ENCODE results near the gene CORO2A. TPM values are rescaled to one million over a fixed set of nuclear protein-coding genes. Genes with fewer than 3 reads are reported as not detected.
"Not testable (repeated sequence)": the region's sequence is repeated elsewhere in the genome, so short reads cannot be mapped to it uniquely, and the experiment has no call there.

Gene CORO2A
- total RNA-seq, 1 donor from 2014 or later: 5.1 TPM

DNA sequence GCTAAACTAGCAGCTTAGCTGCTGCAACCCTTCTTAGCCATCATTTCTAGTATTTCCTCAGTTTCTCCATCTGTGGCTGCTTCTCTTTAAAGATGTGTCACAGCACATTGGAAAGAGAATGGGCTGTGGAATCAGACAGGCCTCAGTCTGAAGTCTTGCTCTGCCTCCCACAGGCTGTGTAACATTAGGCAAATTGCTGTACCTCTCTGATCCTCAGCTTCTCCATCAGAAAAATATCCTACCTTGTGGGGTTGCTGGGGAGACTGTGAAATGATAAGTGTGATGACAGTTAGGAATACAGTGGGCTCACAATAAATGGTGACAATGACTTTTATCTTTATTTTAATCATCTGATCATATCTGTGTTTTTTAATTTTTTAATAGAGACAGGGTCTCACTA is 55.9 kb downstream of the CORO2A start:
- DNase-seq: no peak

- DNase-seq: no peak
These were observed 56.5 kb downstream of the CORO2A start for GRCh38 chr9:98135938-98136337.

DNA sequence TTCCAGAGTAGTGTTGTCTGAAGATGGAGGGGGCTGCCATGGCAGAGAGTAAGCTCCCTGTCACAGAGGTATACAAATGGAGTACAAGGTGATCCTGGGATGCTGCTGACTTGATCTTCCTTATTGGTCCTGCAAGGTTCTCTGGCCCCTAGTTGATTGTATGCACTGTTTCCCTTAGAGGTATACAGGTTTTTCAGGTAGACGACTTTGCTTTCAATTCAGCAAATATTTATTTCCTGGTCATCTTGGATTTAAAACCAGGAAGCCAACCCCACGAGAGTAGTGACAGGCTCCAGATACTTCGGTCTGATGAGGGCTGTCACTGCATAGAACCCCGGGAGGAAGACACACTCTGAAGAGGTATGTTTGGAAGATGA is 56.9 kb downstream of the CORO2A start:
- no peak for DNase-seq

DNA sequence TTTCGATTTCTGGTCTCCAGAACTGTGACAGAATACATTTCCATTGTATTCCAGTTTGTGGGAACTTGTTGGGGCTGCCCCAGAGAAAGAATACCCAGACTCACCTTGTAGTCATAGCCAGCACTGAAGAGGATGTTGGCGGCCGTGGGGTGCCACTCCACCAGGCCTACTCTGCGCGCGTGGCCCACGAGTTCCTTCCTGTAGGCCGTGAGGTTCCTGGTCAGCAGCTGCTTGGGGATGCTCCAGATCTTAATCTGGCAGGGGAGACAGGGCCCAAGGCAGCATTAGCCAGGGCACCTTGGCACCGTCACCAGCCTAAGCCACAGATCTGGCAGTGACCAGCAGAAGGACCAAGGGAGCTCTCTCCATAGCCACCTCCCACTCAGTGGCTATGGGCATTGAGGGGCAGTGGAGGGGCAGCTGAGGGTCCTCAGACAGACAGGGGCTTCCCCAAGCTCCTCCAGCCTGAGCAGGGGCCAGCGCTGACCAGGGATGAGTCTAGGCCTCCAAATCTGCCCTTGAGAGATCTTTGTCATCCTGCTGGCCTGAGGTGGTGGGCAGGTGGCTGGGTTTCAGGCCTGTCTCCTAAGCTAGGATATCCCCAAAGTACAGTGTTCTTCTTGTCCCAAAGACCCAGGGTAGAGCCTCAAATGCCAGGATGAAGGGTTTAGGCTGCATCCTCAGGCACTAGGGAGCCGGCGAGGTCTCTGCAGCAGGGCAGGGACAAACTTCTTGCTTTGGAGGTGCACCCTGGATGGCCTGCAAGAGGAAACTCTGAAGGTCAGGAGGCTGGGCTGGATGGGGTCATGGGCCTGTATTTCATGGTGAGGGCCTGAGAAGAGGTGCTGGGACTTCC is 57.5 kb downstream of the CORO2A start:
- no peak for DNase-seq

- no peak for DNase-seq
These were observed 59.4 kb downstream of the CORO2A start for GRCh38 chr9:98132806-98133631.

GRCh38 chr9:98132158-98132557 is 60.3 kb downstream of the CORO2A start:
- DNase-seq: no peak

DNA sequence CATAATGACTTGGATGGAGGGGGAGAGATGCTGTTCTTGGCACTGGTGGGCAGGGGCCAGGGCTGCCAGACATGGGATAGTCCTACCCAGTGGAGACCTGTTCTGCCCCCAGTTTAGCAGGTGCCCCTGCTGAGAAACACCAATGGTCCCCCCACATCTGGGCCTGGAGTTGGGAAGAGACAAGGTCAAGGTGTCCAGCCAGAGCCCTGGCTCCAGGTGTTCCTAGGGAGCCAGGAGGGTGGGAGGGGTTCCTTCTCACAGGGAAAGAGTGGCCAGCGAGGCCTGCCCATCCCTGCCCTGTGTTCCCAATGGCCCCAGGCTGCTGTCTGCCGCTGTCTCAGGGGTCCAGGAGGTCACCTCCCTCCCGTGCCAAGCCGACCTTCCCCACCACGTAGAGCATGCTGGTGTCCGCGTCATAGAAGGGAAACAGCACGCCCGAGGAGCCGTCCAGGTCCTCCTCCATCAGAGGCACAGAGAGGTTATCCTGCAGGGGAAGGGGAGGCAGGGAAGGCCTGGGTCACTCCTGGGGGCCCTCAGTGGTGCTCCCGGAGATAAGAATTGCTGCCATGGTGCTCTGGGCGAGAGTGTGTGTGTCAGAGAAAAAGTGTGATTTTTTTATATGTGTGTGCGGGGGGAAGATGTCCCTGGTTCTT is 61.7 kb downstream of the CORO2A start:
- no peak for DNase-seq

DNA sequence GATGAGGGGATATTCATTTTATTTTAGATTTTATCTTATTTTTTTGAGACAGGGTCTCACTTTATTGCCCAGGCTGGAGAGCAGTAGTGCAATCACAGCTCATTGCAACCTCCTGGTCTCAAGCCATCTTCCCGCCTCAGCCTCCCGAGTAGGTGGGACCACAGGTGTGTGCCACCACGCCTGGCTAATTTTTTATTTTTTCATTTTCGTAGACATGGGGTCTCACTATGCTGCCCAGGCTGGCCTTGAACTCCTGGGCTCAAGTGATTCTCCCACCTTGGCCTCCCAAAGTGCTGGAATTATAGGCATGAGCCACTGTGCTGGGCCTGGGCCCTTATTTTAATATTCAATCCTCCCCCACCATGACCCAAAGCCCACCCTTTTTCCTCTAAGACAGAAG is 62.4 kb downstream of the CORO2A start:
- DNase-seq: not testable (repeated sequence)

GRCh38 chr9:98129451-98129881 is 63.0 kb downstream of the CORO2A start:
- DNase-seq: no peak

DNA sequence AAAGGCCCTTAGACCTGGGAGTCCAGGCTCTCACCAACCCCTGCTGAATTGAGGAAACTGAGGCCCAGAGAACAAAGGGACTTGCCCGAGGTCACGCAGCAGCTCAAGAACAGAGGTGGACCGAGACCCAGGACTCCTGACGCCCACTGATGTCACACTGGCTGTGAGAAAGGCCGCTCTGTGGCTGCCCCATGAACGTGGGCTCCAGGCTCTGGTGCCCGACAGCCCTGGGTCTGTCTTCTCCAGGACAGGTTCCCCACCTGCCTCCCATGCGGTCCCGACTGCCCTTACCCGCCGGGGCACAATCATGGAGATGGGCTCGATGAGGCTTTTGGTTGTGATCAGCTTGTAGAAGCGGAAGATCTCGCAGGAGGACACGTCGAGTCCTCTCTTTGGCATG is 64.1 kb downstream of the CORO2A start:
- DNase-seq: no peak

- no peak for DNase-seq
These were observed 65.2 kb downstream of the CORO2A start for GRCh38 chr9:98127226-98127625.

- DNase-seq: no peak
These were observed 67.6 kb downstream of the CORO2A start for GRCh38 chr9:98124637-98125426.

GRCh38 chr9:98124091-98124490 is 68.3 kb downstream of the CORO2A start:
- DNase-seq: not testable (repeated sequence)

GRCh38 chr9:98121058-98121457 is 71.4 kb downstream of the CORO2A start:
- no peak for DNase-seq

DNA sequence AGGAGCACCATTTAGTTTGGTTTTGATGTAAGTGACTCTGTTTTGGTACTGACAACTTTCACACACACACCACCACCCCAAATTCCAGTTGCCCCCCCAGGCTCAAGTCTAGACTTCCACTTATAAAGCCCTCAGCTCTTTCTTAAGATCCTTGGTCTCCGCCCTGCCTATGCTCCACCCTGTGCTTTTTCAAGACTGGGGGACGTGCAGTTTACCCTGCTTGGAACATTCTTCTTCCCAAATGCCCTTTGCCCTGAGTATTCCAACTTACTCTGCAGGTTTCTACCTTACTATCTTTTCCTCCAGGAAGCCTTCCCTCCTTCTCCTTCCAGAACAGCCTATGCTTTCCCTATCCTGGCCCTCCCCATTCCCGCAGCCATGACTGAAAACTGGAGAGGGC is 72.0 kb downstream of the CORO2A start:
- DNase-seq: no peak

GRCh38 chr9:98118640-98119601 is 73.5 kb downstream of the CORO2A start, which contains the start of gene TRIM14:
Gene TRIM14 (minus strand): TSS chr9:98119222. CDS start chr9:98119188, 34 bp downstream.
- peak; percentile 13 for DNase-seq

GRCh38 chr9:98117984-98118639 is 74.3 kb downstream of the CORO2A start:
- DNase-seq: no peak

GRCh38 chr9:98117097-98117496 is 75.3 kb downstream of the CORO2A start:
- DNase-seq: not testable (repeated sequence)

DNA sequence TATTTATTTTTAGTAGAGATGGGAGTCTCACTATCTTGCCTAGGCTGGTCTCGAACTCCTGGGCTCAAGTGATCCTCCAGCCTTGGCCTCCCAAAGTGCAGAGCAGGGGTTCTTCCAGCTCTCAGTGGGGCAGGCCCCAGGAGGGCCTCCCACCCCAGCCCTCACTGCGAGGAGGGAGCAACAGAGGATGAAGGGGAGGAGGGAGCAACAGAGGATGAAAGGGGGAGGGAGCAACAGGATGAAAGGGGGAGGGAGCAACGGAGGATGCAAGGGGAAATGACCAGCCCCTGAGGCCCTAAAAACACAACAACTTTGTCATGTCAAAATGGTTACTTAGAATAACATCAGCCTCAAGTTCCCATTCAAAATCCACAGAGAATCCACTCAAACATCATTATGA is 83.4 kb downstream of the CORO2A start:
- DNase-seq: no peak

DNA sequence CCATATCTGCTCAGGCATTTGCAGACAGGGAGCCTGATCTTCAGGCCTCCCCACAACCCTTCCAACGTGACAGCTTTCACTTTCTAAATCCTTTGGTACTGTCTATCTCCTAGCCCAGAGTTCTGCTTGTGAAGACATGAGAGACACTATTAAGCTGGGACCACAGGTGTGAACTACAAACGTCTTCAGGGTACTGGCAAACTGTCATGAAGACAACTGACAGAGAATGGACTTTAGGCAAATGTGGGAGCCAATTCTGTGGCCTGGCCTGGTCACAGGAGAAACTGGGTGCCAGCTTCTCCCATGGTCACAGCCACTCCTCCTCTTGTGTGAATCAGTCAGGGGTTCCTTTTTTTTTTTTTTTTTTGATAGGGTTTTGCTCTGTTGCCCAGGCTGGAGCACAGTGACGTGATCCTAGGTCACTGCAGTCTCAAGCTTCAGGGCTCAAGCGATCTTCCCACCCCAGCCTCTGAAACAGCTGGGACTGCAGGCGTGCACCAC is 83.9 kb downstream of the CORO2A start:
- no peak for DNase-seq

Measured in occipital lobe (tissue), 2 donors.